Activated naive CD8-positive, alpha-beta T cell treated with anti-CD3 and anti-CD28 coated beads, Interleukin-2, amount 50 U/mL, for 24 hours (primary cell): ENCODE data around the gene LUZP1.

ENCODE experiments used
- ATAC-seq: fragments of 150-1000 bp; cut with Tn5 transposase; one replicate; pipeline ENCODE4 v1.10.0; 2021
- DNase-seq: peaks from one replicate; pipeline ENCODE4 v3.0.0; 2021
- H3K27ac Mint-ChIP-seq: one replicate; pipeline ENCODE4 v1.8.0; 2021; ENCODE audit warnings: mild to moderate bottlenecking, mixed read lengths
- H3K27me3 Mint-ChIP-seq: one replicate; pipeline ENCODE4 v1.8.0; 2021; ENCODE audit warnings: mixed read lengths
- H3K36me3 Mint-ChIP-seq: one replicate; pipeline ENCODE4 v1.8.0; 2021; ENCODE audit warnings: low read depth, mixed read lengths
- H3K4me1 Mint-ChIP-seq: one replicate; pipeline ENCODE4 v1.8.0; 2021; ENCODE audit warnings: mixed read lengths
- H3K4me3 Mint-ChIP-seq: one replicate; pipeline ENCODE4 v1.8.0; 2021; ENCODE audit warnings: mild to moderate bottlenecking, moderate library complexity, mixed read lengths
- H3K9me3 Mint-ChIP-seq: one replicate; pipeline ENCODE4 v1.8.0; 2021; ENCODE audit warnings: mixed read lengths

Gene LUZP1

GRCh38 chr1:23081376-23081775 lies 87.3 kb downstream of the LUZP1 start:
- H3K4me1 Mint-ChIP-seq: no peaks in the 10 kb centered on the region
- no peak overlapping the region for H3K4me3 Mint-ChIP-seq
- H3K27ac Mint-ChIP-seq: no peak overlapping the region
- H3K9me3 Mint-ChIP-seq: no peaks in the 10 kb centered on the region
- peaks cover 24% of the 10 kb centered on the region for H3K36me3 Mint-ChIP-seq
- ATAC-seq (no peak), DNase-seq (no peak)
- H3K27me3 Mint-ChIP-seq: no peaks in the 10 kb centered on the region

- H3K27ac Mint-ChIP-seq: no peak overlapping the region
- DNase-seq (no peak), ATAC-seq (no peak)
- H3K36me3 Mint-ChIP-seq: peaks cover 22% of the 10 kb centered on the region
- H3K4me1 Mint-ChIP-seq: no peaks in the 10 kb centered on the region
- H3K9me3 Mint-ChIP-seq: no peaks in the 10 kb centered on the region
- H3K27me3 Mint-ChIP-seq: no peaks in the 10 kb centered on the region
- H3K4me3 Mint-ChIP-seq: no peak overlapping the region
Observed at GRCh38 chr1:23080885-23081284, 87.8 kb downstream of the LUZP1 start.

GRCh38 chr1:23079025-23079424 lies 89.6 kb downstream of the LUZP1 start:
- H3K27ac Mint-ChIP-seq: no peak overlapping the region
- peaks cover 22% of the 10 kb centered on the region for H3K36me3 Mint-ChIP-seq
- ATAC-seq (no peak), DNase-seq (no peak)
- H3K27me3 Mint-ChIP-seq: no peaks in the 10 kb centered on the region
- H3K4me1 Mint-ChIP-seq: no peaks in the 10 kb centered on the region
- H3K9me3 Mint-ChIP-seq: no peaks in the 10 kb centered on the region
- no peak overlapping the region for H3K4me3 Mint-ChIP-seq

- no peaks in the 10 kb centered on the region for H3K4me1 Mint-ChIP-seq
- peaks cover 43% of the 10 kb centered on the region for H3K36me3 Mint-ChIP-seq
- DNase-seq: no peak
- H3K9me3 Mint-ChIP-seq: no peaks in the 10 kb centered on the region
- H3K27ac Mint-ChIP-seq: no peak overlapping the region
- H3K4me3 Mint-ChIP-seq: no peak overlapping the region
- H3K27me3 Mint-ChIP-seq: no peaks in the 10 kb centered on the region
- ATAC-seq: no peak
Observed at GRCh38 chr1:23074012-23074411, 94.6 kb downstream of the LUZP1 start.

- DNase-seq: no peak
- no peak for ATAC-seq
- peaks cover 54% of the 10 kb centered on the region for H3K36me3 Mint-ChIP-seq
- no peaks in the 10 kb centered on the region for H3K9me3 Mint-ChIP-seq
- H3K4me1 Mint-ChIP-seq: peaks cover 9% of the 10 kb centered on the region
- H3K27me3 Mint-ChIP-seq: no peaks in the 10 kb centered on the region
- no peak overlapping the region for H3K4me3 Mint-ChIP-seq
- no peak overlapping the region for H3K27ac Mint-ChIP-seq
Observed at GRCh38 chr1:23069675-23070074, 99.0 kb downstream of the LUZP1 start.

GRCh38 chr1:23069149-23069548 lies 99.5 kb downstream of the LUZP1 start:
- Mint-ChIP-seq H3K27ac (no peak overlapping the region), H3K27me3 (no peaks in the 10 kb centered on the region)
- DNase-seq: no peak

GRCh38 chr1:23066075-23066474 lies 102.6 kb downstream of the LUZP1 start:
- ATAC-seq (no peak), DNase-seq (no peak)
- peaks cover 9% of the 10 kb centered on the region for H3K4me1 Mint-ChIP-seq
- H3K36me3 Mint-ChIP-seq: peaks cover 48% of the 10 kb centered on the region
- no peak overlapping the region for H3K27ac Mint-ChIP-seq
- H3K9me3 Mint-ChIP-seq: no peaks in the 10 kb centered on the region
- no peaks in the 10 kb centered on the region for H3K27me3 Mint-ChIP-seq
- no peak overlapping the region for H3K4me3 Mint-ChIP-seq

More at GRCh38 chr1:23069149-23069548, 99.5 kb downstream of the LUZP1 start:
- ATAC-seq: no peak
- Mint-ChIP-seq H3K9me3 (no peaks in the 10 kb centered on the region), H3K36me3 (peaks cover 54% of the 10 kb centered on the region), H3K4me3 (no peak overlapping the region), H3K4me1 (peaks cover 9% of the 10 kb centered on the region)

- DNase-seq: no peak
- H3K27ac Mint-ChIP-seq: no peak overlapping the region
- peaks cover 52% of the 10 kb centered on the region for H3K36me3 Mint-ChIP-seq
- H3K27me3 Mint-ChIP-seq: no peaks in the 10 kb centered on the region
- peaks cover 9% of the 10 kb centered on the region for H3K4me1 Mint-ChIP-seq
- no peaks in the 10 kb centered on the region for H3K9me3 Mint-ChIP-seq
- H3K4me3 Mint-ChIP-seq: no peak overlapping the region
- ATAC-seq: no peak
Observed at GRCh38 chr1:23065385-23065784, 103.3 kb downstream of the LUZP1 start.

- ATAC-seq: no peak
- no peaks in the 10 kb centered on the region for H3K9me3 Mint-ChIP-seq
Observed at GRCh38 chr1:23062271-23062670, 106.4 kb downstream of the LUZP1 start.

GRCh38 chr1:23057301-23057700 lies 111.4 kb downstream of the LUZP1 start:
- Mint-ChIP-seq H3K27me3 (no peaks in the 10 kb centered on the region), H3K27ac (no peak overlapping the region), H3K4me3 (no peak overlapping the region), H3K9me3 (no peaks in the 10 kb centered on the region), H3K4me1 (peaks cover 7% of the 10 kb centered on the region), H3K36me3 (peaks cover 51% of the 10 kb centered on the region)
- ATAC-seq (peak; percentile 52), DNase-seq (no peak)

More at GRCh38 chr1:23062271-23062670, 106.4 kb downstream of the LUZP1 start:
- Mint-ChIP-seq H3K4me3 (no peak overlapping the region), H3K27ac (no peak overlapping the region), H3K4me1 (peaks cover 2% of the 10 kb centered on the region), H3K36me3 (peaks cover 47% of the 10 kb centered on the region), H3K27me3 (no peaks in the 10 kb centered on the region)
- no peak for DNase-seq

GRCh38 chr1:23051290-23051909 lies 117.3 kb downstream of the LUZP1 start:
- Mint-ChIP-seq H3K4me3 (no peak overlapping the region), H3K27ac (no peak overlapping the region), H3K4me1 (peaks cover 4% of the 10 kb centered on the region), H3K9me3 (no peaks in the 10 kb centered on the region), H3K36me3 (peaks cover 21% of the 10 kb centered on the region), H3K27me3 (no peaks in the 10 kb centered on the region)
- DNase-seq: no peak
- no peak for ATAC-seq

GRCh38 chr1:23050201-23050600 lies 118.5 kb downstream of the LUZP1 start:
- Mint-ChIP-seq H3K4me1 (peaks cover 12% of the 10 kb centered on the region), H3K36me3 (peaks cover 19% of the 10 kb centered on the region), H3K27ac (no peak overlapping the region), H3K27me3 (no peaks in the 10 kb centered on the region), H3K9me3 (no peaks in the 10 kb centered on the region), H3K4me3 (no peak overlapping the region)
- DNase-seq: no peak
- no peak for ATAC-seq

GRCh38 chr1:23044035-23044434 lies 124.6 kb downstream of the LUZP1 start:
- no peaks in the 10 kb centered on the region for H3K27me3 Mint-ChIP-seq
- no peak for DNase-seq
- peaks cover 17% of the 10 kb centered on the region for H3K36me3 Mint-ChIP-seq
- H3K9me3 Mint-ChIP-seq: no peaks in the 10 kb centered on the region
- no peak overlapping the region for H3K27ac Mint-ChIP-seq
- ATAC-seq: no peak
- no peak overlapping the region for H3K4me3 Mint-ChIP-seq
- H3K4me1 Mint-ChIP-seq: peaks cover 29% of the 10 kb centered on the region

GRCh38 chr1:23040509-23040908 lies 128.1 kb downstream of the LUZP1 start:
- Mint-ChIP-seq H3K4me1 (peaks cover 31% of the 10 kb centered on the region), H3K27ac (no peak overlapping the region), H3K36me3 (peaks cover 14% of the 10 kb centered on the region), H3K27me3 (no peaks in the 10 kb centered on the region), H3K4me3 (no peak overlapping the region), H3K9me3 (no peaks in the 10 kb centered on the region)
- DNase-seq: no peak
- no peak for ATAC-seq

GRCh38 chr1:23039308-23039826 lies 129.3 kb downstream of the LUZP1 start:
- no peak overlapping the region for H3K4me3 Mint-ChIP-seq
- no peaks in the 10 kb centered on the region for H3K9me3 Mint-ChIP-seq

More at GRCh38 chr1:23039308-23039826, 129.3 kb downstream of the LUZP1 start:
- DNase-seq (no peak), ATAC-seq (no peak)
- Mint-ChIP-seq H3K27me3 (no peaks in the 10 kb centered on the region), H3K27ac (no peak overlapping the region), H3K36me3 (peaks cover 14% of the 10 kb centered on the region), H3K4me1 (peaks cover 26% of the 10 kb centered on the region)
